ENCODE results near the gene SMYD3.

GRCh38 chr1:246462986-246463385, 44.1 kb downstream of the SMYD3 start:
- no peak for TF ChIP-seq CTCF (IDR thresholded peaks at IDR 0.05)
- TF ChIP-seq POLR2A (IDR thresholded peaks at IDR 0.05): no peak
- no peak for TF ChIP-seq EP300 (IDR thresholded peaks at IDR 0.05)
